GM13977 (cell line): ENCODE data around the gene UQCRQ.

Experiments used
- DNase-seq: peaks from one replicate; pipeline ENCODE4 v3.0.0; 2012; ENCODE audit warnings: low spot score
- CTCF ChIP-seq: IDR thresholded peaks from 2 replicates; pipeline ENCODE4 v1.5.1; 2012; ENCODE audit warnings: mild to moderate bottlenecking, control low read depth; ENCODE audit not compliant: insufficient read depth; ENCODE audit errors: extremely low read depth, missing control alignments
- in situ Hi-C: fragments of 300-500 bp; cut with MboI; formaldehyde crosslinking; loops from one replicate; pipeline ENCODE4 v1.12.0; 2022; ENCODE audit warnings: low sequenced_read_pairs, low pct_unique_long_range_greater_than_20kb, mixed read lengths, inconsistent platforms; ENCODE audit not compliant: unreplicated experiment

Gene UQCRQ

GRCh38 chr5:132831095-132831860 lies 35.2 kb upstream of the UQCRQ start:
- in situ Hi-C loops = no loop called here
- DNase-seq = peak; percentile 20
- no peak for TF ChIP-seq CTCF

GRCh38 chr5:132832612-132833011 lies 33.8 kb upstream of the UQCRQ start:
- in situ Hi-C loops = no loop called here
- no peak for DNase-seq
- no peak for TF ChIP-seq CTCF

- no peak for DNase-seq
- TF ChIP-seq CTCF = no peak
- in situ Hi-C loops = no loop called here
Measured at GRCh38 chr5:132834057-132834456, 32.4 kb upstream of the UQCRQ start.

GRCh38 chr5:132836852-132837251 lies 29.6 kb upstream of the UQCRQ start:
- in situ Hi-C loops = no loop called here
- DNase-seq = no peak
- TF ChIP-seq CTCF = no peak

- TF ChIP-seq CTCF = no peak
- DNase-seq = no peak
- in situ Hi-C loops = no loop called here
Measured at GRCh38 chr5:132837868-132838267, 28.6 kb upstream of the UQCRQ start.

GRCh38 chr5:132838516-132839282 lies 27.7 kb upstream of the UQCRQ start:
- in situ Hi-C loops = no loop called here
- TF ChIP-seq CTCF = no peak
- DNase-seq = no peak
